ENCODE measurements around the gene GLDC.

GLDC gene

DNA sequence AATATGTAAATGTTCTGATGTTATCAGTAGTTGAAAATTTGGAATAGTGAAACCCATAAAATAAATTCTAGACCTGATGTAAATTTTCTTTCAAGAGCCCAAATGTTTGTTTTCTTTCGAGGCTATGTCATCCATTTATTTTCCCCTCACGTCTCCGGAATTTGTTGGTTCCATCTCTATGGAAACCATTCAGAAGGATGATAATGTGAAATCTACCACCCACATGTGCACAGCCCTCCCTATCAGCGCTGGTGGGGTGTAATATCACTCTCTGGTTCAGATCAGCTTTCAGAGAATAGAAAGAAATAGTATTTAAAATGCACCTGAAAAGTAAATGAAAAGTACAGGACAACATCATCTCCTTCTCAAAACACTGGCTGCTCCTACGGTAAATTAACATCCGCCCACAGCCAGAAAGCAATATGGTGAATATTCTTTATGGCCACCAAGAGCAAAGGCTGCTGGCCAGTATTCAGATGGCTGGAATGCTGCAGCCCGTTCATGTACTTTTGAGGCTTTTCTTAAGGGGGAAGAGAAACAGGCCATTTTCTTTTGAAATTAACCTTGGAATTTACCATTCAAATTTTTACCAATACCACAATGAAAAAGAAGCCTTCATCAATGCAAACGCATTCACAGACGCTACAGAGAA is 28.5 kb downstream of the GLDC start:
- no peak for DNase-seq

DNA sequence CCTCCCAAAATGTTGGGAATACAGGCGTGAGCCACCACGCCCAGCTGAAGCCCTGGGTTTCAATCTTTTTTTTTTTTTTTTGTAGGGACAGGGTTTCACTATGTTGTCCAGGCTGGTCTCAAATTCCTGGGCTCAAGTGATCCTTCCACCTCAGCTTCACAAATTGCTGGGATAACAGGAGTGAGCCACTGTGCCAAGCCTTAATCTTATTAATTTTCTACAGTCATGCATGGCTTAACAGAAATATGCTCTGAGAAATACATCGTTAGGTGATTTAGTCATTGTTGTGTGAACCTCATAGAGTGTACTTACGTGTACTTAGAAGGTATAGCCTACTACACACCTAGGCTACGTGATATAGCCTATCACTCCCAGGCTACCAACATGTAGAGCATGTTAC is 31.0 kb downstream of the GLDC start:
- no peak for DNase-seq

DNA sequence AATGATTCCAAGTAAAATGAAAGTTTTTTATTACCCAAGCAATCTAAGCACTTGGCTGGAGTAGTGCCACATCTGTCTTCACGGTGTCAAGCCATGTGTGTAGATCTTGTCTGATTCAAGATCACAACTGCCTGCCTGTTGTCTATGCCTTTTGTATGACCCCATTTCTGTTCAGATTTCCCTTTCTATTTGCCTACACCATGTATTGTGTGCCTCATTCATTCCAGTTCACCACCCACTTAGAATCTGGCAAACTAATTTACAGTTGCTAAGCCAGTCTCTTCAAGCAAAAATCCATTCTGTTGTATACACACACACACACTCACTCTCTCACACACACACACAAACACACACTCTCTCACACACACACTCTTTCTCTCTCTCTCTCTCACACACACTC is 33.7 kb downstream of the GLDC start:
- DNase-seq = no peak

DNA sequence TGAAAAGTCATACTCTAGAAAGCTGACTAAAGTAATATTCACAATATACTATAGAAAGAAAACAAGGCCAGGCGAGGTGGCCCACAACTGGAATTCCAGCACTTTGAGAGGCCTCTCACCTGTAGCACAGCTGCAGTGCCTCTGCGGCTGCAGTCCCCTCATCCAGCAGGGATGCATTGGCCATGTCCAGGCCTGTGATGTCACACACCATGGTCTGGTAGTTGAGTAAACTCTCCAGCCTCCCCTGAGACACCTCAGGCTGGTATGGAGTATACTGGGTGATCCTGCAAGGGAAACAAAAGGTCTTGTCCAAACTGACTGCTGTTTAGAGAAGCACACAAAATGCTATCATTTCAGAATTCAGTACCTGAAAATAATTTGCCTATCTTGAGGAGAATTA is 35.5 kb downstream of the GLDC start:
- no peak for DNase-seq

DNA sequence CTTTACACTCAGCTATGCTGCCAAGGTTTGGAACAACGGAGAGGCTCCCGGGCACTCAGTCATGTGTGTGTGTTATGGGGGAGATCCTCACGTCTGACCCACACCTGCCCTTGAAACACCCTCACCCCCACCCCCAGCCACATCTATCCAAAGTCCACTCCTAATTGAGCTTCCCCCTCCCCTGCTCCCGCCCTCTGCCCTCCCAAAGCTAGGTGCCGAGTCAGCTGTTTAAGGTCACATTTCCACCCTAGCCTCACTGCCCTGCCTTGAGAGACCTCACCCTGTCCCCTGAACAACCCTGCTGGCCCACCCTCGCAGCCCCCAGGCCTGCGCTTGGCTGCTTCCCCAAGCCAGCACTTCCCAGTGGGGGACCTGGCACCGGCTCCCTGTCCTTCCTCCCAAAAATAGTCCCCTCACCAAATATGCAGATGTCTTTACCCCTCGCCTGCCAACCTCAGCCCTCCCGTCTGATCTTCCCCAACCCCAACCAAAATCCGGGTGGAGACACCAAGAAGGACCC is 36.0 kb downstream of the GLDC start:
- DNase-seq = no peak

DNA sequence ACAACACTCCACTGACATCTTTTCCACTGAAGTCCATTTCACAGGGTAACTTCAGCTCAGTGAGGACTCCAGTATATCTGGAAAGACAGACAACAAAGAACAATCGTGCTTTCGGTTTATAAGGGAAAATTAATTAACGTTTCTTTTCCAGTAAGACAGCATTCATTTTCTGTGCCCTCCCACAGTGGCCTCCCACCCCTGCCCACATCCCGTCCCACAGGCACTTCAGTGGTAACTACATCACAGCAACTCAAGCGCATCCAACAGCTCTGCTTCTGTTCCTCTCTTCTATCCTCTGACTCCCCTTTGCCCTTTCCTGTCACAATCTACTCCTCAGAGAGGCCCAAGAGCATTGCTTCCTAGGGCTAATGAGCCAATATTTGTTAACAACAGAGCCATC is 40.3 kb downstream of the GLDC start:
- DNase-seq = no peak

DNA sequence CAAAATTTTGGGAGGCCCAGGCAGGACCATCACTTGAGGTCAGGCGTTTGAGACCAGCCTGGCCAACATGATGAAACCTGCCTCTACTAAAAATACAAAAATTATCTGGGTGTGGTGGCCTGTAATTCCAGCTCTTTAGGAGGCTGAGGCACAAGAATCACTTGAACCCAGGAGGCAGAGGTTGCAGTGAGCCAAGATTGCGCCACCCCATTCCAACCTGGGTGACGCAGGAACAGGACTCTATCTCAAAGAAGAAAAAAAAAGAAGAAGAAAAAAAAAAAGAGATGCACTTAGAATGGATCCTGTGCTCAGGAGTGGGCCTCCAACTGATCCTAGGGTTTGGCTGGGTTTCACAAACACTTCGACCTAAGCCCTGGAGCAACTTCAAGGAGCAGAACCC is 45.1 kb downstream of the GLDC start:
- DNase-seq = no peak

DNA sequence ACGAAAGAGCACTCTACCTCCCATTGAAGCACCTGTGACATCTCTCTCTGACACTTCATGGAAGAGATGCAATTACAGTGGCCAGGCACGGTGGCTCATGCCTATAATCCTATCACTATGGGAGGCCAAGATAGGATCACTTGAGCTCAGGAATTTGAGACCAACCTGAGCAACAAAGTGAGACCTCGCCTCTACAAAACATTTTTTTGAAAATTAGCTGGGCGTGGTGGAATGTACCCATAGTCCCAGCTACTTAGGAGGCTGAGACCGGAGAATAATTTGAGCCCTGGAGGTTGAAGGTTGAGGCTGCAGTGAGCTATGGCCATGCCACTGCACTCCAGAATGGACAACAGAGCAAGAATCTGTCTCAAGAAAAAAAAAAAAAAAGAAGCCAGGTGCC is 45.5 kb downstream of the GLDC start:
- DNase-seq = no peak

DNA sequence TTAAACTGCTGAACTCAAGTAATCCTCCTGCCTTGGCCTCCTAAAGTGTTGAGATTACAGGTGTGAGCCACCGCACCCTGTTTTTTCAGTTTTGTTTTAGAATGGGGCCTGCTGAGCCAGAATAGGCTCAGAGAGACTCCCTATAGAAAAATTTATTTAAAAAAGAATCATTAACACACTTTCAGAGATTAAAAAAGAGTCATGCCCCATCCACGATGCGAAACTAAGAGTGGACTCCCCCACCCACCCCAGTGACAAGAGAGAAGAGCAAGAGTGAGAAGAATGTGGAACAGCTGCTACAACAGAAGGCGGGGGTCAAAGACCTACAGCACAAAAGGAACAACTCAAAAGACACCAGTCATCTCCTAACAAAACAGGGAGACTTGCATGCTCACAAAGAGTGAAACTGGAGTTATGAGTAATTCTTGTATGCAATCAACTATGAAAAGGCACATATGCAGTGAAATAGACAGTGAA is 47.2 kb downstream of the GLDC start:
- DNase-seq = no peak

DNA sequence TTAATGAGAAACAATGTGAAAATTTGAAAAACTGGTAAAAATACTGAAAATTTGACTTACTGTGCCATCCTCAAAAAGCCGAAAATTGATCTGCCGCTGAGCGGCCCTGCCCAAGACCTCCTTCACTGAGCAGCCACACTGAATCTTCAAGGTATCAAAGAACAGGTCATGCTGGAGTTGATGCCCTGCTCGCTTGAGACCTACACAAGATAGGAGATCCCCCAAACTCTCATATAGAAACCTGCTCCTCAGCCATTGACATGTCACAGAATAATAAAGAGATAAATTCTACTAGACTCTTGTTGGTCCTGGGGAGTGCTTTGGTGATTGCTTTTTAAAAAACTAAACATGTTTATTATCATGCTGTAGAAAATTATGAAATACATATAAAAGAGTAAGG is 52.7 kb downstream of the GLDC start:
- no peak for DNase-seq

DNA sequence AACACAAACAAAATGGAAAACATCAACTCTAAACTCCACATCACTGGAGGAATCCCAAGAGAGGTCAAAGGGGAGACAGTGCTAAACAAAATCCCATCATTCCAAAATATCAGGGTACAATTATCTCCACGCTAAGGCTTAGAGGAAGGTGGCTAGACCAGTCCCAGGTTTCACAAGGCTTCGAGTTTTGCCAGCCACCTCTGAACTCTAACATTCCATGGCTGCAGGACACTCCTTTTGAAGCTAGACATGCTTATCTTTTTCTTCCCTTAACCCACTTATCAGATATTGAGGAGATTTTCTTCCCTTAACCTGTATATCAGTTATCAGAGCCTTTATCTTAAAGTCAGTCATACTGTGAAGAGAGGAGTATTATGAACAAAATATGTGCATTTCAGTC is 53.3 kb downstream of the GLDC start:
- no peak for DNase-seq

DNA sequence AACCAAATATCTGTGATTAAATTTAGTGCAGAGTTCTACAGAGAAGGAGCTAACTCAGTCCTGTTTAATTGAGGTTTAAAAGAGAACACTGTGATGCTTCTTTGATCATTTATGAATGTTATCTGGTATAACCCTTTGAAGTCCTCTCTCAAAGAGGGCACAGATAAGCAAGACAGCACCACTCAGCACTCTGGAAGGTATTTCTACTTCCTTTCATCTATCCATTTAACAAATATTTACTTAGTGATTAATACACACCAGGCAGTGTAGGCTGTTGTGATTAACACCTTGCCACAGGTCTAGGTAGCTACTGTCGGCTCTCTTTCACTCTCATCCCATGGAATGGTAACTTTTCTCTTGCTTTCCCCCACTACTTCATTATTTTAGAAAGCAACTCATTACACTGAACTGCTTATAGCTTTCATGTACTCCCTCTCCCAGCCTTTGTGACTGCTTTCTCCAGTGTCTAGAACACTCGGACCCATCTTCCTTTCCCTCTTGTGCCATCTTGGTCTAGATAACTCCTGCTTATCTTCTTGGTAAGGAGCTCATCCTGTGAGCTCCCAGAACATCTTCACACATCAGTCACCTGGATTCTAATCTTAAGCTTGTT is 54.7 kb downstream of the GLDC start:
- DNase-seq = no peak

DNA sequence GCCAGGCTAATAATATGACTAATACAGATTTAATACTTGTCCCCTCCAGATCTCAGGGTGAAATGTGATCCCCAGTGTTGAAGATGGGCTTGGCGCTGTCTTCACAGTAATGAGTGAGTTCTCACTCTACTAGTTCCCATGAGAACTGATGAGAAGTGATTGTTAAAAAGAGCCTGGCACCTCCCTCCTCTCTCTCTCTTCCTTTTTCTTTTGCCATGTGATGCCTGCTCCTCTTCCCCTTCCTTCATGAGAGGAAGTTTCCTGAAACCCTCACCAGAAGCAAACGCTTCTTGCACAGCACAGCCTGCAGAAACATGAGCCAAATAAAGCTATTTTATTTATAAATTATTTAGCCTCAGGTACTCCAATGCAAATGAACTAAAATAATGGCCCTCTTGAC is 55.2 kb downstream of the GLDC start:
- no peak for DNase-seq

DNA sequence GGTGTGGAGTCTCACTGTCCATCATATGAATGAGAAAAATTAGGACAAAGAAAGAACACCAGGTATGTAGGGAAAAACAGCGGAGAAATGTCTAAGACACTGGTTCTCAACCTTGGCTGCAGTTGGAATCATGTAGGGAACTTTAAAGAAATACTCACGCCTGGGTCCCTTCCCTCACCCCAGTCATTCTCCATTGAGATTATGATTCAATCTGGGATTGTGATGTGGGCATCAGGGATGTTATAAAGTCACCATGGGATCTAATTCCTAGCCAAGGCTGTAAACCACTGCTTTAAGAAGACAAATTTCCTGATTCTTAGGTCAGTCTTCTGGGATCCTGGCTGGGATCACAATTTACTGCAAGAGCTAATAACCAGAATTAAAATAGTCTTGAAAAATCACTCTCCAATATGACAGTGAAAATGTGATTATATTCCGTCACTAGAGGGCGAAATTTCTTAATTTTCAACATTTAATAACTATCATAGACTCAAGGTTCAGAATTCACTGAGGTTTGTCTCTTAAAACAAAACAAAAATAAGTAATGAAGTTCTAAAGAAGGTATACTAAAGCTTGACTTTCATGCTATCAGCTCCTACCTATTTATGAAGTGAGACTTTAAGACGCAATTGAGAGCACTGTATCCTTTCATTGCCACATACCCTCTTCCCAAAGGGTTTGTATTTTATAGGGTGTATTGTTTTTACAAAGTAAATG is 60.5 kb downstream of the GLDC start:
- DNase-seq = no peak

DNA sequence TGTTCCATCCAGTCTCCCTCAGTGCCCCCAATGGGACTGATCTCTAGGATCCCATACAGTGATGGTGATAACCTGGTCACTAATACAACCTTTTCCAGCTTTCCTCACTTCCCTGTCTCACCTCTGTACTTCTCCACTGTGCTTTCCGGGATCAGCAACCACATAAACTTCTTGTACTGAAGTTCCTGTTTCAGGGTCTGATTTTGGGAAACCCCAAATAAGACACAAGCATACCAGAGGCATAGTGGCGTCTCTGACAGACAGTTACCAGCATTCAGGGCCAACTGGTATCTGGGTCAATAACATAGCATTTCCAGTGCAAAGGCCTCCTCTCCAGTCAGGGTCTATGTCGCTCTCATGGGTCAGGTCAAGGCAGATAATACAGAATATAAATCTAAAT is 64.3 kb downstream of the GLDC start:
- DNase-seq = no peak

DNA sequence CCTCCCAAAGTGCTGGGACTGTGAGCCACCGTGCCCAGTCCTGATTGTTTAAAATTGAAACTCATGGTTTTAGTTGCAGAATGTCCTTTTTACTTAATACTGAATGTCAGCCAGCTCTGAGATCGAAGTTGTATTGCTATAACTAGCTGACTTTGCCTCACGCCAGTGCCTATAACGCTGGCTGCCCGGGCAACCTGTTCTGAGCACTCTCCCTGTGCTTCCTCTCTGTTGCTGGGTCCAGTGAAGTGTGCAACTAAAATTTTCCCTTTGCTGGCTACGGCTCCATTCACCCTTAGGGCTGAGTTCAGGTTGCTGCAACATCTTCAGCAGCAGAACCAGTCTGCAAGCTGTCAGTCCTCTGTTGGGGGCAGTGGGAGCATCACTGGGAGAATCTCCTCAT is 65.9 kb downstream of the GLDC start:
- no peak for DNase-seq

DNA sequence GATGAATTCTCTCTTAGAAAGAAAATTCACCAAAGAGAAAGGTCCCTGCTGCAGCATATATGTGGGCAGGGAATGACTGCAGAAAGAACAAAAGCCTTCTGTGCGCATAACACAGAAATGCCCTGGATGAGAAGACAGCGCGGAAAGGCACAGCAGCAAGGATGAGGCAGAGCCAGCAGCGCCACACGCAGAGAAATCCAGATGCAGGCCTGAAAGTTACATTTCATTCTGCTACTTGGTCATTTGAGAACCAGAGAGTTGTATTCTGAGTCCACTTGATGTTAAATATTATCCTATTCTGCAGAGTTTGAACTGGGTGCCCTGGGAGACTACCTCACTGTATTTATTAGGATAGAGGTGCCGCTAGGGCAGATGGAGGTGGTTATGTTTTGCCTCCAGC is 68.5 kb downstream of the GLDC start:
- no peak for DNase-seq

DNA sequence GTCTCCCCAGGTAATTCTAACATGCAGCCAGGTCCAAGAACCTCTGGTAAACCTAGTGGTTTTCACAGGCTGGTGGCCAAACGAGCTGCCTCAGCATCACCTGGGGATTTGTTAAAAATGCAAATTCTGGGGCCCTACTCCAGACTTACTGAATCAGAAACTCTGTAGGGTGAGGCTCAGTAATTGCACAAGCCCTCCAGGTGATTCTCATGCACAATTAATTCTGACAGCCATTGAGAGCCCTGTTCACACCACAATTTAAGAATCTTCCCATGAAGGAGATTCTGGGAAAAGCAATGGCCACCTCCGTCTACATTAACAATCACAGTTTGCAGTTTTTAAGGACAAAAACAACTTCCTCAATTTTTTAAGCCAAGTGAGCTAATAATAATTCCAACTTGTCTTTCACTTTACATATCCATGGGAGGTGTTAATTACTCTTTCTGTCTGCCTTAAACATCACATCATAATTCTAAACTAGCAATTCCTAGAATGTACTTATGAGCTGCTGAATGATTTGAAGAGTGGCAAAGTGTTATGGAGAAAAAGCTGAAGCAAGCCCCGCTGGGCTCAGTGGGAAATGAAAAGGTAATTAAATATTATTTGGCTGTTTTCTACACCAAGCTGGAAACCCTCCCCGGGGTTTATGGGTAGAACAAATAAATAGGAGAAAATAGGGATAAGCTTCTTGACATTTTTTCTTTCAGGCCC is 70.0 kb downstream of the GLDC start:
- DNase-seq = no peak

DNA sequence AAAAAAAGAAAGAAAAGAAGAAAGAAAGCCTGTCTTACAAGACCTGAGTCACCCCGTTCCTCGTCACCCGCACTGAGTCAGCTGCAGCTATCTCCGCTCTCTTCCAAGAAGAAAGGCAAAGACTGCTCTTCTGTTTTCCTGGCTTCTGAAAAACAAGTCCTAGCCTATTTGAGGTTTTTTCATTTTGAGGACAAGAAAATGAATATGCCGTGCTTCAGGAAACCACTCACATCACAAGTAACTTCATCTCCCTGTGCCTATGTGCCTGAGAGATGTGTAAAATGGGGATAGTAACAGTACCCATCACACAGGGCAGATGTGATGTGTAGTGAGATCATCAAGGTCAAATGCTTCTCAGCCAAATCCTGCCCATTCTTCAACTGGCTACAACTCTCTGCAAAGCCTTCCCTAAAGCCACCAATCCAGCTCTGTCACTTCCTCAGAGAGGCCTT is 78.4 kb downstream of the GLDC start:
- no peak for DNase-seq

DNA sequence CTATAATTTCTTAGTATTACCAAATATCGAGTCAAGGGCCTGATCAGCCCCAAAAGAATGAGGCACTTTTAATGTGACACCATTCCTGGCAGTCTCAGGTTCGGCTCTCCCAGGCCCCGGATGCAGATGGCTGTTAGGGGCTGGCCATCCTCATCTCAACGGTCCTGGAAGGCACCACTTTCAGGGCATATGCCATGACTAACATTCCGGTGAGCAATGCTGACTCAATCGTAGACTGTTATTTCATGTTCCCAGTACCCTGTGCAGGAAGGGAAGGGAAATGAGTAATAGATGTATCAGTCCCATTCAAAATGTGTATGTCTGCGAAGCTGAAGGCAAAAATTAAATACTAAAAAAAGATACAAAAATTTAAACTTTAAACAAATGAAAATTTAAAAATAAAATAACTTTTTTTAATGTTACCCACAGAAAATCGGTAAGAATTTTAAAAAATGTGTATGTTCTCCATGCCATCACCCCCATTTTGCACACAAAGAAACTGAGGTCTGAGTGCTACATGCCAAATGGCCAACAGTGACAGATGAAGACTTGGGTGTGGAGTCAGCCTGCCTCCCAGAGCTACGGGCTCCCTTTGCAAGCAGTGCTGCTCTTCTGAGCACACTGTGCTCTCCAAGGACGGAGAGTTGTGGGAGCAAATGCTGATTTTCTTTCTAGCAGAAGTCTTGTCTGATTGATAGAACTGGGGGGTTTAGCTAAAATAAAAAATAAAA is 79.0 kb downstream of the GLDC start:
- DNase-seq = peak; percentile 19

DNA sequence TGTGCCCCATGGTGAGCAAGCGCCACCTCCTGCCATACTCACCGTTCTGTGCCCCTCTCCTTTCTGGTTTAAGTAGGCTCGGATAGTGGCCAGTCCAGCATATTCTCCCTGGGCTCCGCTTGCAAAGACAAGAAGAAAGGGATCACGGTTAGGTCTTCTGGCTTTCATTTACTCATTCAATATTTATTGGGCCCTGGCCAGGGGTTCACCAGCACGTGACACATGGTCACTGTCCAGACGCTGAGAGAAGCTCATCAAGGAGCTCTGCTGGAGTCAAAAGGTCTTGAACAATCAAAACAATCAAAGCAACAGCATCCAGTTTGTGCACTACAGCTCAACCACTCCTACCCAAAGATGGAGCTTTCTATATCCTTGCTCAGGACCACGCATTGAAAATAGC is 80.2 kb downstream of the GLDC start:
- no peak for DNase-seq

DNA sequence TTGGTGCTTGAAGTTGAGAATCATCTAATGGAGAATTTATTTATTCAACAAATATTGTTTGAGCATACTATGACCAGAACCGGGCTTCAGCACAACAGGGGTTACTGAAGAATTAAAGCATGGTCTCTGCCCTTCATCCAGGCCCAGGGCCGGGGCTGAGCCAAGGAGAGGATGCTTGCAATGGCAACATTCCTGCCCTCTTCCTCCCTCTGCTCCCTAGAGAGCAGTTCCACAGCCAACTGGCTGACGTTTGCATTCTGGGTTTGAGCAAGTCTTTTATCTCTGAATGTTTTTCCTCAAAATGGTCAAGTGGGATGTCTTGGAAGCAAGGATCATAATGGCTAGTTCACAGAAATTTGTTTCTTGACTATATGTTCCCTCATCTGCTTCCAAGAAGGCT is 80.7 kb downstream of the GLDC start:
- no peak for DNase-seq

DNA sequence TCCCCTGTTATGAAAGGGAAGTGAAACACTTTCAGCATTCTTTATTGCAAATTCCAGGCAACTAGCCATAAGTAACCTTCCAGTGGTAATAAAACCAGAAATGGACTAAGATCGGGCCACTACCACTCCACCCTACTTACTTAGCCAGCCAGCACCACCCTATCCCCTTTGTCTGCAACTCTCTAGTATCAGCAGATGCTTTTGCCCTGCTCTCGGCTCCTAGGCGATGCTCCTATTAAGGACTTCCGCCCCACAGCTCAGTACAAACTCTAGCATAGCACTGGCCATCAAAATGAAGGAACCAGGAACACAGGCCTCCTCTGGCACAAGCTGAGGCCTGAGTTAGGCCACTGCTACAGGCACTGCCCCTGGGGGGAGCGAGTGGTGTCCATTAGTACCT is 81.2 kb downstream of the GLDC start:
- DNase-seq = no peak
